Dermis lymphatic vessel endothelial cell (primary cell): ENCODE results near the gene SACS. TPM values are rescaled to one million over a fixed set of nuclear protein-coding genes. Genes with fewer than 3 reads are reported as not detected.

ENCODE experiments used
- total RNA-seq: library from RNA; depleted of rRNA; stranded (reverse); fragments of >200 nt; gene quantifications from 2 replicates; pipeline ENCODE4 v1.2.1, GENCODE V29; 2014

SACS gene, protein sequence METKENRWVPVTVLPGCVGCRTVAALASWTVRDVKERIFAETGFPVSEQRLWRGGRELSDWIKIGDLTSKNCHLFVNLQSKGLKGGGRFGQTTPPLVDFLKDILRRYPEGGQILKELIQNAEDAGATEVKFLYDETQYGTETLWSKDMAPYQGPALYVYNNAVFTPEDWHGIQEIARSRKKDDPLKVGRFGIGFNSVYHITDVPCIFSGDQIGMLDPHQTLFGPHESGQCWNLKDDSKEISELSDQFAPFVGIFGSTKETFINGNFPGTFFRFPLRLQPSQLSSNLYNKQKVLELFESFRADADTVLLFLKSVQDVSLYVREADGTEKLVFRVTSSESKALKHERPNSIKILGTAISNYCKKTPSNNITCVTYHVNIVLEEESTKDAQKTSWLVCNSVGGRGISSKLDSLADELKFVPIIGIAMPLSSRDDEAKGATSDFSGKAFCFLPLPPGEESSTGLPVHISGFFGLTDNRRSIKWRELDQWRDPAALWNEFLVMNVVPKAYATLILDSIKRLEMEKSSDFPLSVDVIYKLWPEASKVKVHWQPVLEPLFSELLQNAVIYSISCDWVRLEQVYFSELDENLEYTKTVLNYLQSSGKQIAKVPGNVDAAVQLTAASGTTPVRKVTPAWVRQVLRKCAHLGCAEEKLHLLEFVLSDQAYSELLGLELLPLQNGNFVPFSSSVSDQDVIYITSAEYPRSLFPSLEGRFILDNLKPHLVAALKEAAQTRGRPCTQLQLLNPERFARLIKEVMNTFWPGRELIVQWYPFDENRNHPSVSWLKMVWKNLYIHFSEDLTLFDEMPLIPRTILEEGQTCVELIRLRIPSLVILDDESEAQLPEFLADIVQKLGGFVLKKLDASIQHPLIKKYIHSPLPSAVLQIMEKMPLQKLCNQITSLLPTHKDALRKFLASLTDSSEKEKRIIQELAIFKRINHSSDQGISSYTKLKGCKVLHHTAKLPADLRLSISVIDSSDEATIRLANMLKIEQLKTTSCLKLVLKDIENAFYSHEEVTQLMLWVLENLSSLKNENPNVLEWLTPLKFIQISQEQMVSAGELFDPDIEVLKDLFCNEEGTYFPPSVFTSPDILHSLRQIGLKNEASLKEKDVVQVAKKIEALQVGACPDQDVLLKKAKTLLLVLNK (N-terminal part only)
- 28.0 and 40.1 TPM in 2 replicates for total RNA-seq

DNA sequence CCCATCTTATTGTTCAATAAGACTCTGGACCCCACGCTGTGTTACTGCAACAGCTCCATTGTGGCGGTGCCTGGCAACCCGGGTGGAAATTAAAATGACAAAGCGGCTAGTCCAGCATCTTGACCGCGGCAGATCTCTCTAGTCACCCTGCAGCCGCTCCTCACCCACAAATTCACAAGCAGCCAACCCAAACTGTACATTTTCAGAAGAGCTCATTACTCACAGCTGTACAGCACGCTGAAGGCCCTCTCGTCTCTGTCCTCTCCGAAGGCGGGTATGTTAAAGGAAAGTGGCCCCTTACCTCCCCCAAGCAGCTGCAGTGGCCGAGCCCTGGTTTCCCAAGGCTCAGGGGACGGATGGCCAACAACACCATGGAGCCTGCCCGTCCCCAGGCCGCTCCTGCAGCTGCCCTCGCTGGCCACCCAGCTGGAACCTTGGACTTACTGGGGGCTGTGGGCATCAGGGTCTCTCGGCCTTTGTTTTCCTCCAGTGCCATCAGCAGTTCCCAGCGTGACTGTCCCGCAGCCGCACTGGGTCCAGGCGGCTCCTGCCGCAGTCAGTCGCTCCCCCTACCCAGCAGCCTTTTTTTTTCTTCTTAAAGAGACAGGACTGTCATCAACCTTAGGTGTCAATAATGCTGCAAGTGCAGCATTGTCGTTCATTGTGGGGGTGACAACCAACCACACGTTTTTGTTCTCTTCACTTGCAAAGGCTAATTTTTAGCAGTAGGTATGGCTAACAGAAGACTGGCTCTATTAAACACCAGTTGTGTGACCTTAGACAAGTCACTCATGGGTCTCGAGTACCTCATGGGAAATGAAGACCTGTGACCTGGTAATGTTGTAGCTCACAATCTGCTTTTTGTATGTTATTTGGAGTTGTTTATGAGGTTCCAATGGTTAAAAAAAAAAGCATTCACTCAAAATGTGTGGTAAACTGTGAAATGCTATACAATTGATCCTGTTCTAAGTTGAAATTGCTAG is at the start of gene SACS:
TSS of gene SACS (minus strand) at position 532 of the 983 bp plus-strand sequence. CDS start 22,463 bp downstream, outside the sequence.

Other genes with a start within 250 kb of the SACS start
- 0.22 and 0.26 TPM in 2 replicates for gene TNFRSF19, start 136.7 kb upstream of the SACS start, total RNA-seq